ENCODE results near the gene PHLDB2.

PHLDB2 gene

DNA sequence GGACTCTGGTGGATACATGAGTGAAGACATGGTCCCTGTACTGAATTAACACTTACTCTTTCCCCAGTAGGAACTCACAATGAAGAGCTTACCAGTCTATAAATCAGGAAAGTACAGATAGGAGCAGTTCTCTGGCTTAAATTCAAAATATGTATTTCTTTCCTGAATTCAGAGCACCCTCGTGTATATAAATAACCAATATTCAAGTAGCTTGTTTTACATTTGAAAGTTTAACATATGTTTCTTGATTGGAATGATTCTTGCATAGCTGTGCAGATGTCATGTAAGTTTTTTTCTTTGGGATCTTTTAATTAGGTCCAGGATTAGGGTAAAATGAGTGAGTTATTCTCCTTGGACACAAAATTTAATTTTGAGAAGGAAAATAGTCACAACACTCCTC, 160.7 kb downstream of the PHLDB2 start:
- no peak for DNase-seq (ENCODE audit: low read depth, low spot score)

DNA sequence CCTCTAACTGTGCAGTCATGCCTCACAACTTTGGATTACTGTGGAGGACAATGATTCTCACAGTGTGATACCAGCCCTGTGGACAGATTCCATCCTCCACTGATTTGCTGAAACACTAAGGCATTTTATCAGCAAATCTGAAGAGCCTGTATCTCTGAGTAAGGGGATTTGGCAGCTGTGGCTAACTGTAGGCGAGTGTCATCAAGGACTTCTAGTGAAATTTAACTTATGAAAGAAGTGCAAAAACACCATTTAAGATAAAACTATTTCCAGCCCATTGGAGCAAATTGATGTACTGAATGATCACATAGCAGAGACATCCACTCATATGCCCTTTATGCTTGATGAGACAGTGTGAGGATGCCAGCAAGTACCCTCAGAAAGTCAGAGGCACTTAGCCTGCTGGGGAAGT, 161.6 kb downstream of the PHLDB2 start:
- no peak for DNase-seq (ENCODE audit: low read depth, low spot score)
